K562 (cell line): ENCODE results near the gene TRMT2A. TPM values are rescaled to one million over a fixed set of nuclear protein-coding genes. Genes with fewer than 3 reads are reported as not detected.
A peak's percentile ranks its signal among the peaks of the same experiment; 100 is the strongest.

ENCODE experiments used
- ATAC-seq: fragments of 200-7000 bp; cut with Tn5 transposase; 3 replicates; pipeline ENCODE4 v1.9.1; 2020; ENCODE audit warnings: moderate library complexity
- BruUV-seq: library from RNA; stranded (reverse); fragments of 400-500 nt; replicated peaks from 2 replicates; lab custom pipeline; 2021; lab: Mats Ljungman, UMichigan
- CTCF ChIA-PET: fragments of 300-600 bp; formaldehyde crosslinking; extraction: SDS; loops from one replicate; lab custom pipeline; 2021; ENCODE audit warnings: low intra/inter-chr PET ratio; lab: Yijun Ruan, JAX
- POLR2A ChIA-PET: fragments of 300-600, 350-650 bp; sonication (Branson Sonifier 250); formaldehyde crosslinking; extraction: SDS; loops from one replicate; lab custom pipeline; 2021; ENCODE audit warnings: antibody characterized with exemption, inconsistent platforms; lab: Yijun Ruan, JAX
- DNase-seq, 4 experiments: peaks; one replicate each; pipeline versions ENCODE4 v3.0.0 to v3.0.0-alpha.2; 2011 to 2018; ENCODE audit warnings: low spot score in 3 of 4, mixed read lengths in 3 of 4; ENCODE audit errors: extremely low read depth in 1 of 4
- FAIRE-seq: peaks from 2 replicates; lab custom pipeline; 2011; peaks lifted over from hg19 to GRCh38; lab: Jason Lieb, UNC
- H2AFZ ChIP-seq: 2 replicates; pipeline ENCODE4 v1.6.0; 2011; ENCODE audit warnings: low read depth, low read length, control low read depth, inconsistent platforms
- H3K27ac ChIP-seq: fragments of 200-600 bp; 3 replicates; pipeline ENCODE4 v1.8.0; 2011; ENCODE audit warnings: low read depth, mild to moderate bottlenecking, control low read depth, inconsistent platforms, low read length, moderate library complexity, mixed read lengths; ENCODE audit errors: extremely low read depth
- H3K27me3 ChIP-seq, 2 experiments: fragments of 300-600 bp in 1 of 2; 2 replicates in 1 of 2; 3 replicates in 1 of 2; pipeline versions ENCODE4 v1.6.0 to v1.8.0; 2011; ENCODE audit warnings: inconsistent platforms in 2 of 2, low read length in 2 of 2, mild to moderate bottlenecking in 1 of 2, mixed read lengths in 1 of 2, moderate library complexity in 1 of 2; ENCODE audit not compliant: control insufficient read depth in 2 of 2, insufficient read depth in 2 of 2
- H3K36me3 ChIP-seq: fragments of 300-600 bp; 3 replicates; pipeline ENCODE4 v1.8.0; 2011; ENCODE audit warnings: mild to moderate bottlenecking, low read length, inconsistent platforms; ENCODE audit not compliant: control insufficient read depth, insufficient read depth
- H3K4me1 ChIP-seq, 2 experiments: fragments of 200-600 bp in 1 of 2; replicated peaks in 1 of 2; 2 replicates in 1 of 2; 3 replicates in 1 of 2; pipeline versions ENCODE4 v1.5.1 to v1.8.0; 2011; ENCODE audit warnings: inconsistent platforms in 2 of 2, low read length in 2 of 2, mild to moderate bottlenecking in 1 of 2, mixed read lengths in 1 of 2, moderate library complexity in 1 of 2; ENCODE audit not compliant: control insufficient read depth in 2 of 2, insufficient read depth in 2 of 2
- H3K4me2 ChIP-seq: 2 replicates; pipeline ENCODE4 v1.6.1; 2011; ENCODE audit warnings: low read length, control low read depth, inconsistent platforms, mixed read lengths; ENCODE audit not compliant: insufficient read depth
- H3K4me3 ChIP-seq: fragments of 200-600 bp; sonication (generic), shearing (Covaris generic); 2 replicates; pipeline ENCODE4 v1.5.1; 2016; ENCODE audit warnings: control low read depth, inconsistent platforms
- H3K79me2 ChIP-seq: fragments of 200-600 bp; 3 replicates; pipeline ENCODE4 v1.8.0; 2011; ENCODE audit warnings: low read length, inconsistent platforms; ENCODE audit not compliant: control insufficient read depth, insufficient read depth
- H3K9ac ChIP-seq, 2 experiments: 2 replicates each; pipeline versions ENCODE4 v1.6.0 to v1.6.1; 2011; ENCODE audit warnings: low read depth in 2 of 2, low read length in 2 of 2, control low read depth in 1 of 2, inconsistent platforms in 1 of 2, mild to moderate bottlenecking in 1 of 2, mixed read lengths in 1 of 2; ENCODE audit not compliant: insufficient read depth in 1 of 2
- H3K9me1 ChIP-seq: one replicate; pipeline ENCODE4 v1.6.0; 2011; ENCODE audit warnings: inconsistent platforms, mild to moderate bottlenecking, low read length, moderate library complexity; ENCODE audit not compliant: control insufficient read depth, insufficient read depth
- H3K9me3 ChIP-seq: replicated peaks from 2 replicates; pipeline ENCODE4 v1.5.1; 2011; ENCODE audit warnings: low read depth, low read length, inconsistent platforms; ENCODE audit not compliant: control insufficient read depth, insufficient read depth
- H4K20me1 ChIP-seq: replicated peaks from 2 replicates; pipeline ENCODE4 v1.6.1; 2011; ENCODE audit warnings: low read length, inconsistent platforms, mixed read lengths; ENCODE audit not compliant: control insufficient read depth, insufficient read depth
- FOXK2 ChIP-seq, 2 experiments: fragments of 450-650 bp; IDR thresholded peaks in 1 of 2; conservative IDR thresholded peaks in 1 of 2; 2 replicates each; pipeline ENCODE4 v1.6.1; 2016; ENCODE audit warnings: low read depth in 2 of 2, mild to moderate bottlenecking in 1 of 2
- KLF13 ChIP-seq: fragments of 450-650 bp; IDR thresholded peaks from 2 replicates; pipeline ENCODE4 v1.6.1; 2016; ENCODE audit warnings: missing genetic modification characterization, low read depth, mild to moderate bottlenecking, missing compliant biosample characterization, moderate library complexity, borderline replicate concordance
- MTA1 ChIP-seq: fragments of 450-650 bp; IDR thresholded peaks from 2 replicates; pipeline ENCODE4 v1.6.1; 2017; ENCODE audit warnings: borderline replicate concordance
- NFIC ChIP-seq: fragments of 450-650 bp; IDR thresholded peaks from 2 replicates; pipeline ENCODE4 v1.6.1; 2017; ENCODE audit warnings: mild to moderate bottlenecking, inconsistent platforms
- SMARCE1 ChIP-seq: fragments of 450-650 bp; IDR thresholded peaks from 2 replicates; pipeline ENCODE4 v1.7.1; 2016; ENCODE audit warnings: mild to moderate bottlenecking
- WGBS: fragments of 100-300 bp; shearing (Covaris generic); methylation state at CpG from one replicate; pipeline ENCODE4 v1.1.6; 2016; ENCODE audit warnings: low coverage, mixed read lengths; ENCODE audit not compliant: insufficient coverage; ENCODE audit errors: missing lambda C conversion rate; 5-methylcytosine and 5-hydroxymethylcytosine counted together
- in situ Hi-C: fragments of 300-500 bp; cut with MboI; formaldehyde crosslinking; loops from 4 replicates; pipeline ENCODE4 v1.15.0; 2018; ENCODE audit warnings: inconsistent platforms, mixed read lengths
- intact Hi-C: fragments of 100-400 bp; cut with micrococcal nuclease; formaldehyde crosslinking; loops from 2 replicates; pipeline ENCODE4 v1.14.2; 2022
- polyA plus RNA-seq, 8 experiments: library from polyadenylated mRNA; depleted of rRNA in 4 of 8; stranded (reverse) in 5 of 8; unstranded in 3 of 8; fragments of >200 nt; fragmentation: Nextera tagmentation in 2 of 8; fragmentation: Illumina TruSeq in 1 of 8; extraction: Ambion mirVana in 2 of 8; extraction: Trizol in 1 of 8; gene quantifications; 2 replicates each; pipeline versions ENCODE4 v1.2.1 to v1.2.3, GENCODE V29; 2011 to 2014; ENCODE audit warnings: inconsistent platforms in 1 of 8, missing spikeins in 1 of 8
- total RNA-seq, 7 experiments: library from RNA; depleted of rRNA in 6 of 7; stranded (reverse); fragments of >200 nt in 6 of 7; fragmentation: Illumina TruSeq in 2 of 7; extraction: Trizol in 2 of 7; gene quantifications; 2 replicates each; pipeline versions ENCODE4 v1.2.1 to v1.2.3, GENCODE V29; 2011 to 2021; ENCODE audit warnings: low replicate concordance in 1 of 7
- TF ChIP-seq, protein P1 (sequence below): sonication (generic); formaldehyde crosslinking; IDR thresholded peaks from 2 replicates; pipeline ENCODE4 v1.8.0; 2022; ENCODE audit warnings: mild to moderate bottlenecking, missing genetic modification reagents
- TF ChIP-seq, protein P2 (sequence below): fragments of 250-450 bp; sonication (Bioruptor Pico); IDR thresholded peaks from 2 replicates; pipeline ENCODE4 v1.5.0; 2022; ENCODE audit warnings: mild to moderate bottlenecking
- TF ChIP-seq, protein P3 (sequence below), 2 experiments: IDR thresholded peaks; 2 replicates each; pipeline ENCODE4 v1.6.1; 2012; ENCODE audit warnings: improper control_type of control experiment in 2 of 2, low read depth in 2 of 2, low read length in 2 of 2, borderline replicate concordance in 1 of 2
- TF ChIP-seq, protein P4 (sequence below): fragments of 250-450 bp; sonication (Bioruptor Pico); IDR thresholded peaks from 2 replicates; pipeline ENCODE4 v1.4.0; 2020; ENCODE audit warnings: mild to moderate bottlenecking
- TF ChIP-seq, protein P5 (sequence below): fragments of 250-450 bp; sonication (Bioruptor Pico); IDR thresholded peaks from 2 replicates; pipeline ENCODE4 v1.8.0; 2022; ENCODE audit warnings: moderate library complexity, mild to moderate bottlenecking, inconsistent platforms
- TF ChIP-seq, protein P6 (sequence below): sonication (generic); formaldehyde crosslinking; IDR thresholded peaks from 2 replicates; pipeline ENCODE4 v1.8.0; 2022; ENCODE audit warnings: mild to moderate bottlenecking, low read depth, missing genetic modification reagents

The TRMT2A gene
- total and polyA plus RNA-seq, 9 of the 15 experiments (the other 6 are each of a cell fraction or from before 2014, with no cell fraction given), result 1.6 to 265 (median 140) TPM

DNA sequence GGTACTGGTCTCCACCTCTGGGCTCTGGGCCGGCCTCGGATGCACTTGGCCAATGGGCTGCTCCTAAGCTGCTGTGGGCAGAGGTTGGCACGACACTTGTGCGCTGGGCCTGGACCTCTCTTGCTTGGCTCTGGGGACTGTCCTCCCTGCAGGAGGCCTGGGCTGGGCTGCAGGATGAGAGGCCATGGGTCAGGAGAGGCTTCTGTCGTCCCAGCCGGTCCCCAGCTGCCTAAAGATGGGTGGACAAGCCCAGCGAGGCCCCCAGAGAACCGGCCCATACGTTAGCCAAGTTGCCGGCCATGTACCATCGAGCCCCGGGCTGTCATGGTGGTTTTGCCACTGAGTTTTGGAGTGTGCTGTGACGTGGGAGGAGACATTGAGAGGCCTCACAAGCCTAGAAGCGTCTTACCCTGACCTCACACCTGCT lies 35.5 kb upstream of the TRMT2A start:
- POLR2A ChIA-PET, result interaction anchor here (1.1 to 2.2 kb wide), 5 partner anchors 14 to 35 kb away, joined by 3 to 5 read pairs (median 4); partner anchors contain the start of gene TRMT2A
- peaks cover 19 to 47% of the 10 kb centered on the region in 2 experiments; a peak in 4 of 5 replicates for H3K27me3 ChIP-seq
- intact Hi-C loops (loop anchor here (10.0 kb wide), 1 partner anchor 262 kb away; no protein-coding TSS in a partner anchor), in situ Hi-C loops (loop anchor here (25.0 kb wide), 1 partner anchor 535 kb away; no protein-coding TSS in a partner anchor)
- H3K9ac ChIP-seq, result peak overlapping the region in 1 of 2 experiments; percentile 50; a peak in 2 of 4 replicates
- H4K20me1 ChIP-seq, result peaks cover 42% of the 10 kb centered on the region
- no peaks in the 10 kb centered on the region for H3K79me2 ChIP-seq
- DNase-seq (no peak), ATAC-seq (no peak), FAIRE-seq (no peak)
- no peaks in the 10 kb centered on the region for H3K9me3 ChIP-seq
- no peak overlapping the region for H3K4me2 ChIP-seq
- BruUV-seq, result no TSS peak
- WGBS, result 20% methylated on average over 14 of the region's 14 CpGs
- H3K4me1 ChIP-seq, result peaks cover 0 to 75% of the 10 kb centered on the region in 2 experiments; a peak in 2 of 5 replicates
- no peaks in the 10 kb centered on the region for H3K9me1 ChIP-seq
- no peak overlapping the region for H3K27ac ChIP-seq
- H3K4me3 ChIP-seq, result no peak overlapping the region
- CTCF ChIA-PET, result no interaction called here
- H2AFZ ChIP-seq, result 0 out of 2 replicates have a peak overlapping the region, but pooled peaks have one; percentile 1
- H3K36me3 ChIP-seq, result no peaks in the 10 kb centered on the region
- TF ChIP-seq, protein P1, sequence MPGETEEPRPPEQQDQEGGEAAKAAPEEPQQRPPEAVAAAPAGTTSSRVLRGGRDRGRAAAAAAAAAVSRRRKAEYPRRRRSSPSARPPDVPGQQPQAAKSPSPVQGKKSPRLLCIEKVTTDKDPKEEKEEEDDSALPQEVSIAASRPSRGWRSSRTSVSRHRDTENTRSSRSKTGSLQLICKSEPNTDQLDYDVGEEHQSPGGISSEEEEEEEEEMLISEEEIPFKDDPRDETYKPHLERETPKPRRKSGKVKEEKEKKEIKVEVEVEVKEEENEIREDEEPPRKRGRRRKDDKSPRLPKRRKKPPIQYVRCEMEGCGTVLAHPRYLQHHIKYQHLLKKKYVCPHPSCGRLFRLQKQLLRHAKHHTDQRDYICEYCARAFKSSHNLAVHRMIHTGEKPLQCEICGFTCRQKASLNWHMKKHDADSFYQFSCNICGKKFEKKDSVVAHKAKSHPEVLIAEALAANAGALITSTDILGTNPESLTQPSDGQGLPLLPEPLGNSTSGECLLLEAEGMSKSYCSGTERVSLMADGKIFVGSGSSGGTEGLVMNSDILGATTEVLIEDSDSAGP (CRISPR knock-in tag), result 0 out of 2 replicates have a peak, but pooled peaks have one; percentile 36
- TF ChIP-seq, protein P2, sequence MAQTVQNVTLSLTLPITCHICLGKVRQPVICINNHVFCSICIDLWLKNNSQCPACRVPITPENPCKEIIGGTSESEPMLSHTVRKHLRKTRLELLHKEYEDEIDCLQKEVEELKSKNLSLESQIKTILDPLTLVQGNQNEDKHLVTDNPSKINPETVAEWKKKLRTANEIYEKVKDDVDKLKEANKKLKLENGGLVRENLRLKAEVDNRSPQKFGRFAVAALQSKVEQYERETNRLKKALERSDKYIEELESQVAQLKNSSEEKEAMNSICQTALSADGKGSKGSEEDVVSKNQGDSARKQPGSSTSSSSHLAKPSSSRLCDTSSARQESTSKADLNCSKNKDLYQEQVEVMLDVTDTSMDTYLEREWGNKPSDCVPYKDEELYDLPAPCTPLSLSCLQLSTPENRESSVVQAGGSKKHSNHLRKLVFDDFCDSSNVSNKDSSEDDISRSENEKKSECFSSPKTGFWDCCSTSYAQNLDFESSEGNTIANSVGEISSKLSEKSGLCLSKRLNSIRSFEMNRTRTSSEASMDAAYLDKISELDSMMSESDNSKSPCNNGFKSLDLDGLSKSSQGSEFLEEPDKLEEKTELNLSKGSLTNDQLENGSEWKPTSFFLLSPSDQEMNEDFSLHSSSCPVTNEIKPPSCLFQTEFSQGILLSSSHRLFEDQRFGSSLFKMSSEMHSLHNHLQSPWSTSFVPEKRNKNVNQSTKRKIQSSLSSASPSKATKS (CRISPR knock-in tag), result no peak
- no peak for TF ChIP-seq NFIC
- TF ChIP-seq, protein P3, sequence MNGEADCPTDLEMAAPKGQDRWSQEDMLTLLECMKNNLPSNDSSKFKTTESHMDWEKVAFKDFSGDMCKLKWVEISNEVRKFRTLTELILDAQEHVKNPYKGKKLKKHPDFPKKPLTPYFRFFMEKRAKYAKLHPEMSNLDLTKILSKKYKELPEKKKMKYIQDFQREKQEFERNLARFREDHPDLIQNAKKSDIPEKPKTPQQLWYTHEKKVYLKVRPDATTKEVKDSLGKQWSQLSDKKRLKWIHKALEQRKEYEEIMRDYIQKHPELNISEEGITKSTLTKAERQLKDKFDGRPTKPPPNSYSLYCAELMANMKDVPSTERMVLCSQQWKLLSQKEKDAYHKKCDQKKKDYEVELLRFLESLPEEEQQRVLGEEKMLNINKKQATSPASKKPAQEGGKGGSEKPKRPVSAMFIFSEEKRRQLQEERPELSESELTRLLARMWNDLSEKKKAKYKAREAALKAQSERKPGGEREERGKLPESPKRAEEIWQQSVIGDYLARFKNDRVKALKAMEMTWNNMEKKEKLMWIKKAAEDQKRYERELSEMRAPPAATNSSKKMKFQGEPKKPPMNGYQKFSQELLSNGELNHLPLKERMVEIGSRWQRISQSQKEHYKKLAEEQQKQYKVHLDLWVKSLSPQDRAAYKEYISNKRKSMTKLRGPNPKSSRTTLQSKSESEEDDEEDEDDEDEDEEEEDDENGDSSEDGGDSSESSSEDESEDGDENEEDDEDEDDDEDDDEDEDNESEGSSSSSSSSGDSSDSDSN (IDR thresholded peaks at IDR 0.05; ENCODE audit: borderline replicate concordance in 1 of 2, low read depth in 2 of 2, low read length in 2 of 2), result peak in 1 of 2 experiments; percentile 23; a peak in 1 of 4 replicates
- TF ChIP-seq MTA1, result no peak
- TF ChIP-seq KLF13 (tag), result no peak
- no peak for TF ChIP-seq SMARCE1
- TF ChIP-seq FOXK2 (conservative IDR thresholded peaks at IDR 0.05 in 1 of 2, IDR thresholded peaks at IDR 0.05 in 1 of 2; ENCODE audit: low read depth in 2 of 2), result no peak
- TF ChIP-seq, protein P4, sequence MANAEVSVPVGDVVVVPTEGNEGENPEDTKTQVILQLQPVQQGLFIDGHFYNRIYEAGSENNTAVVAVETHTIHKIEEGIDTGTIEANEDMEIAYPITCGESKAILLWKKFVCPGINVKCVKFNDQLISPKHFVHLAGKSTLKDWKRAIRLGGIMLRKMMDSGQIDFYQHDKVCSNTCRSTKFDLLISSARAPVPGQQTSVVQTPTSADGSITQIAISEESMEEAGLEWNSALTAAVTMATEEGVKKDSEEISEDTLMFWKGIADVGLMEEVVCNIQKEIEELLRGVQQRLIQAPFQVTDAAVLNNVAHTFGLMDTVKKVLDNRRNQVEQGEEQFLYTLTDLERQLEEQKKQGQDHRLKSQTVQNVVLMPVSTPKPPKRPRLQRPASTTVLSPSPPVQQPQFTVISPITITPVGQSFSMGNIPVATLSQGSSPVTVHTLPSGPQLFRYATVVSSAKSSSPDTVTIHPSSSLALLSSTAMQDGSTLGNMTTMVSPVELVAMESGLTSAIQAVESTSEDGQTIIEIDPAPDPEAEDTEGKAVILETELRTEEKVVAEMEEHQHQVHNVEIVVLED (CRISPR knock-in tag), result no peak
- TF ChIP-seq, protein P5, sequence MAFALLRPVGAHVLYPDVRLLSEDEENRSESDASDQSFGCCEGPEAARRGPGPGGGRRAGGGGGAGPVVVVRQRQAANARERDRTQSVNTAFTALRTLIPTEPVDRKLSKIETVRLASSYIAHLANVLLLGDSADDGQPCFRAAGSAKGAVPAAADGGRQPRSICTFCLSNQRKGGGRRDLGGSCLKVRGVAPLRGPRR (CRISPR knock-in tag), result no peak
- TF ChIP-seq, protein P6, sequence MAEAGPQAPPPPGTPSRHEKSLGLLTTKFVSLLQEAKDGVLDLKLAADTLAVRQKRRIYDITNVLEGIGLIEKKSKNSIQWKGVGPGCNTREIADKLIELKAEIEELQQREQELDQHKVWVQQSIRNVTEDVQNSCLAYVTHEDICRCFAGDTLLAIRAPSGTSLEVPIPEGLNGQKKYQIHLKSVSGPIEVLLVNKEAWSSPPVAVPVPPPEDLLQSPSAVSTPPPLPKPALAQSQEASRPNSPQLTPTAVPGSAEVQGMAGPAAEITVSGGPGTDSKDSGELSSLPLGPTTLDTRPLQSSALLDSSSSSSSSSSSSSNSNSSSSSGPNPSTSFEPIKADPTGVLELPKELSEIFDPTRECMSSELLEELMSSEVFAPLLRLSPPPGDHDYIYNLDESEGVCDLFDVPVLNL, result 0 out of 2 replicates have a peak, but pooled peaks have one; percentile 71
